ENCODE measurements around the gene PRDM2.
"Not testable (repeated sequence)": the region's sequence is repeated elsewhere in the genome, so short reads cannot be mapped to it uniquely, and the experiment has no call there.

The PRDM2 gene

GRCh38 chr1:13699936-13700520 is at the start of gene PRDM2:
PRDM2 (plus strand) TSS chr1:13700188; CDS start chr1:13715606, 15,418 bp downstream.
- DNase-seq = peak; percentile 71 to 74

GRCh38 chr1:13651279-13651678 is 48.7 kb upstream of the PRDM2 start:
- DNase-seq = no peak

- DNase-seq = no peak
Observed at GRCh38 chr1:13652238-13652637, 47.8 kb upstream of the PRDM2 start.

- DNase-seq = no peak
Observed at GRCh38 chr1:13661539-13661938, 38.4 kb upstream of the PRDM2 start.

GRCh38 chr1:13662493-13662892 is 37.5 kb upstream of the PRDM2 start:
- DNase-seq = no peak

- no peak for DNase-seq
Observed at GRCh38 chr1:13663969-13664368, 36.0 kb upstream of the PRDM2 start.

GRCh38 chr1:13664451-13664850 is 35.5 kb upstream of the PRDM2 start:
- no peak for DNase-seq

GRCh38 chr1:13666317-13666716 is 33.7 kb upstream of the PRDM2 start:
- no peak for DNase-seq

GRCh38 chr1:13667691-13668090 is 32.3 kb upstream of the PRDM2 start:
- DNase-seq = peak in 1 of 2 donors; percentile 33

GRCh38 chr1:13674377-13674776 is 25.6 kb upstream of the PRDM2 start:
- no peak for DNase-seq

- no peak for DNase-seq
Observed at GRCh38 chr1:13675151-13675651, 24.8 kb upstream of the PRDM2 start.

- no peak for DNase-seq
Observed at GRCh38 chr1:13677896-13678295, 22.1 kb upstream of the PRDM2 start.

- DNase-seq = no peak
Observed at GRCh38 chr1:13679651-13680050, 20.3 kb upstream of the PRDM2 start.

GRCh38 chr1:13680609-13681008 is 19.4 kb upstream of the PRDM2 start:
- DNase-seq = not testable (repeated sequence)

- no peak for DNase-seq
Observed at GRCh38 chr1:13681921-13682320, 18.1 kb upstream of the PRDM2 start.

GRCh38 chr1:13682444-13682843 is 17.5 kb upstream of the PRDM2 start:
- DNase-seq = no peak

GRCh38 chr1:13683206-13683605 is 16.8 kb upstream of the PRDM2 start:
- no peak for DNase-seq

GRCh38 chr1:13687151-13687715 is 12.8 kb upstream of the PRDM2 start:
- no peak for DNase-seq

GRCh38 chr1:13693094-13693493 is 6.9 kb upstream of the PRDM2 start:
- DNase-seq = not testable (repeated sequence)

- DNase-seq = no peak
Observed at GRCh38 chr1:13694886-13695684, 4.9 kb upstream of the PRDM2 start.

GRCh38 chr1:13697738-13698137 is 2.2 kb upstream of the PRDM2 start:
- DNase-seq = no peak

GRCh38 chr1:13699510-13699909 is 478 bp upstream of the PRDM2 start:
- DNase-seq = peak in 1 of 2 donors; percentile 25

GRCh38 chr1:13700521-13701270 is 708 bp downstream of the PRDM2 start:
- DNase-seq = peak; percentile 74 to 79

Data from CD4-positive, alpha-beta T cell treated with Interleukin-4 for 1 hour (primary cell).